Stimulated activated naive B cell treated with anti-CD40 and anti-IgM and Interleukin-4, amounts not matched to agents 10 μg/mL and 1 μg/mL and 100 μg/mL, for 72 hours (primary cell): ENCODE measurements around the gene COL16A1.
A peak's percentile ranks its signal among the peaks of the same experiment; 100 is the strongest.

Experiments used
- ATAC-seq, 2 donors: fragments of 150-1000 bp; cut with Tn5 transposase; replicated peaks; 2 replicates each; pipeline ENCODE4 v1.10.0; 2021; ENCODE audit warnings: moderate library complexity in 1 of 2
- DNase-seq: peaks from one replicate; pipeline ENCODE4 v3.0.0; 2021
- H3K27ac Mint-ChIP-seq: one replicate; pipeline ENCODE4 v1.8.0; 2022; ENCODE audit warnings: mild to moderate bottlenecking, mixed read lengths
- H3K27me3 Mint-ChIP-seq, 2 donors: one replicate each; pipeline ENCODE4 v1.8.0; 2022; ENCODE audit warnings: mixed read lengths in 2 of 2
- H3K36me3 Mint-ChIP-seq, 2 donors: one replicate each; pipeline ENCODE4 v1.8.0; 2022; ENCODE audit warnings: mixed read lengths in 2 of 2, mild to moderate bottlenecking in 1 of 2
- H3K4me1 Mint-ChIP-seq, 2 donors: one replicate each; pipeline ENCODE4 v1.8.0; 2022; ENCODE audit warnings: mixed read lengths in 2 of 2, mild to moderate bottlenecking in 1 of 2
- H3K4me3 Mint-ChIP-seq, 2 donors: one replicate each; pipeline ENCODE4 v1.8.0; 2022; ENCODE audit warnings: mild to moderate bottlenecking in 2 of 2, mixed read lengths in 2 of 2, moderate library complexity in 1 of 2
- H3K9me3 Mint-ChIP-seq, 2 donors: one replicate each; pipeline ENCODE4 v1.8.0; 2022; ENCODE audit warnings: mixed read lengths in 2 of 2, mild to moderate bottlenecking in 1 of 2

The COL16A1 gene

GRCh38 chr1:31614414-31615005, 89.3 kb downstream of the COL16A1 start:
- ATAC-seq (no peak), DNase-seq (no peak)
- no peak overlapping the region for H3K27ac Mint-ChIP-seq

DNA sequence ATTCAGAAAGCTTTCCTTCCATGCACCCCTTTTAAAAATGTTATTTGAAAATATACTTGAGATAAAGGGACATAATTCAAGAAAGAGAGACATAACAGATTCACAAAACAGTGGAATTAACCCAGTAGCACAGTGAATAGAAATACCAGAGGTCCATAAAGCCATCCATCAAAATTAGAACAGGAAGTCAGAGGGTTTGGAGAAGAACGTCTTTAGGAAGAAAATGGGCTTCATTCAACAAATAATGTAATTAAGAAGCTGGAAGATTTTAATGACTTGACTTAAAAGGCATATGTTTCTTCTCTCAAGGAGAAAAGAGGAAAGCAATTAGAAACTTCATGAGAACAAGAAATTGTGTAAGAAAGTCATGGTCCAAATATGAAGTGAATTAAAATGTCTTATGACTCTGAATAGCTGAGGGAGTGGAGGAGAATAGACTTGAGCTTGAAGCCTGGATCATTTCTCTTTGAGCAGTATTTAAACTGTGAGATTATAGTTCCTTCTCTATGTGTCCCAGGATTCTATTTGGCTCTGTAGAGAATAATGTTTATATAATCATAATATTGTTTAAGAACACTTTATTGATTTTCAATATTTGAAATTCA, 94.2 kb downstream of the COL16A1 start:
- no peak overlapping the region for H3K4me3 Mint-ChIP-seq
- peaks cover 19 to 30% of the 10 kb centered on the region in 2 donors for H3K4me1 Mint-ChIP-seq
- H3K27me3 Mint-ChIP-seq, result no peaks in the 10 kb centered on the region
- DNase-seq, result no peak
- ATAC-seq, result no peak
- peaks cover 0 to 2% of the 10 kb centered on the region in 2 donors for H3K36me3 Mint-ChIP-seq
- H3K9me3 Mint-ChIP-seq, result peaks cover 0 to 3% of the 10 kb centered on the region in 2 donors
- H3K27ac Mint-ChIP-seq, result peak overlapping the region; percentile 33

More at GRCh38 chr1:31614414-31615005, 89.3 kb downstream of the COL16A1 start:
- Mint-ChIP-seq H3K27me3 (peaks cover 28 to 34% of the 10 kb centered on the region in 2 donors), H3K36me3 (peaks cover under 1 to 2% of the 10 kb centered on the region in 2 donors), H3K9me3 (peaks cover 0 to 2% of the 10 kb centered on the region in 2 donors), H3K4me3 (no peak overlapping the region), H3K4me1 (peaks cover 14 to 17% of the 10 kb centered on the region in 2 donors)

- no peak for ATAC-seq
- H3K36me3 Mint-ChIP-seq, result no peaks in the 10 kb centered on the region
- no peak overlapping the region for H3K4me3 Mint-ChIP-seq
- no peaks in the 10 kb centered on the region for H3K27me3 Mint-ChIP-seq
- DNase-seq, result no peak
- peaks cover 17 to 30% of the 10 kb centered on the region in 2 donors for H3K4me1 Mint-ChIP-seq
- peaks cover 0 to 3% of the 10 kb centered on the region in 2 donors for H3K9me3 Mint-ChIP-seq
- peak overlapping the region; percentile 28 for H3K27ac Mint-ChIP-seq
Measured at GRCh38 chr1:31607360-31607759, 96.5 kb downstream of the COL16A1 start.

DNA sequence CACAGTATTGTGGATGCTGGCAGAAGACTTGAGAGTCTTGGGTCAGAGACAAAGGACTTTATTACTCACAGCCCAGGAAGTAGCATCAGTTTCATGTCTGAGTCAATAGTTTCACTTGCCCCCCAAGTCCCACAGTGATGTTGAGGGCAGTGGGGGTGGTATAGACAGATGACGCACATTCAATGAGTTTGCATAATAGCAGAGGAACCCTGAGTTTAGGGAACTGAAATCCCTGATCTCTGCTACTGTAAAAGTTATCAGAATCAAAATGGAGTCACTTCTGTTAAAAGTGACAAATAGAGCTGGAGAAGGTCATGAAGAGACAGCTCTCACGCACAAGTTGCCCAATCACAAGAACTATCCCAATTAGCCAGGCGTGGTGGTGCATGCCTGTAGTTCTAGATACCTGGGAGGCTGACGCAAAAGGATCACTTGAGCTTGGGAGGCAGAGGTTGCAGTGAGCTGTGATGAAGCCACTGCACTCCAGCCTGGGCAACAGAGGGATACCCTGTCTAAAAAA, 97.8 kb downstream of the COL16A1 start:
- Mint-ChIP-seq H3K27ac (peak overlapping the region; percentile 77), H3K4me3 (peak overlapping the region in 1 of 2 donors; percentile 11), H3K36me3 (no peaks in the 10 kb centered on the region), H3K9me3 (peaks cover 0 to 1% of the 10 kb centered on the region in 2 donors), H3K27me3 (no peaks in the 10 kb centered on the region), H3K4me1 (peaks cover 14 to 36% of the 10 kb centered on the region in 2 donors)
- DNase-seq (peak; percentile 81), ATAC-seq (peak; percentile 100)
